Neural crest cell (in vitro differentiated cells): ENCODE data around the gene RAB11FIP4. TPM values are rescaled to one million over a fixed set of nuclear protein-coding genes. Genes with fewer than 3 reads are reported as not detected.

Experiments used
- DNase-seq: peaks from one replicate; pipeline ENCODE4 v3.0.0; 2021; ENCODE audit warnings: low read depth, mixed read lengths, low spot score
- H3K27ac Mint-ChIP-seq: one replicate; pipeline ENCODE4 v1.8.0; 2021; ENCODE audit warnings: mild to moderate bottlenecking, mixed read lengths; ENCODE audit not compliant: unreplicated experiment
- H3K27me3 Mint-ChIP-seq: 2 replicates; pipeline ENCODE4 v1.8.0; 2021; ENCODE audit warnings: low read depth, mild to moderate bottlenecking, mixed read lengths
- H3K36me3 Mint-ChIP-seq: 2 replicates; pipeline ENCODE4 v1.8.0; 2021; ENCODE audit warnings: low read depth, mild to moderate bottlenecking, mixed read lengths
- H3K4me1 Mint-ChIP-seq: 2 replicates; pipeline ENCODE4 v1.8.0; 2021; ENCODE audit warnings: mixed read lengths
- H3K4me3 Mint-ChIP-seq: one replicate; pipeline ENCODE4 v1.8.0; 2021; ENCODE audit warnings: mild to moderate bottlenecking, mixed read lengths
- H3K9me3 Mint-ChIP-seq: 2 replicates; pipeline ENCODE4 v1.8.0; 2021; ENCODE audit warnings: mixed read lengths
- CTCF ChIP-seq: fragments of 200-600 bp; sonication (generic); conservative IDR thresholded peaks from 2 replicates; pipeline ENCODE4 v1.5.0; 2021; ENCODE audit warnings: antibody characterized with exemption, mild to moderate bottlenecking
- total RNA-seq: library from RNA; stranded (reverse); gene quantifications from 2 replicates; pipeline ENCODE4 v1.2.1, GENCODE V29; 2021

The RAB11FIP4 gene
- total RNA-seq, 1 donor from 2014 or later = 7.4 TPM

DNA sequence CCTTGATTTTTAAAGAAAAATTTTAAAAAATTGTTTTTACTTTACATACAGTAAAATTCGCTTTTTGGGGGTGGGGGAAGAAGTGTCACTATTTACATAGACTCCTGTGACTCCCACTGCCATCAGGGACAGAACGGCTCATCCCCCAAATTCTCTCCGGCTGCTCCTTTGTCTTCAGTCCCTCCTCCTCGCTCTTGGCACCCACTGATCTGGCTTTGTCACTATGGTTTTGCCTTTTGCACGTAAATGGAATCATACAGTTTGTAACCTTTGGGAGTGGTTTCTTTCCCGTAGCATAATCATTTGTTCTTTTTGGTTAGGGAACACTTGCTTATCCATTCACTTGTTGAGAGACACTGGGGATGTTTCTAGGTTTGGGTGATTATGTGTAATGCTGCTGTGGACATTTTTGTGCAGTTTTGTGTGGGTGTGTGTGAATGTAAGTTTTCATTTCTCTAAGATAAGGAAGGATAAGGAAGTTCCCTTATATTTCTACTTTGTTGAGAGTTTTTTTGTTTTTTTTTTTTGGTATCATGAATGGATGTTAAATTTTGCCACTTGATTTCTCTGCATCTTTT is 27.4 kb downstream of the RAB11FIP4 start:
- no peak for DNase-seq
- Mint-ChIP-seq H3K27ac (peak overlapping the region; percentile 79), H3K36me3 (no peaks in the 10 kb centered on the region), H3K27me3 (peaks cover 48% of the 10 kb centered on the region), H3K4me1 (peaks cover 28% of the 10 kb centered on the region), H3K9me3 (no peaks in the 10 kb centered on the region), H3K4me3 (no peak overlapping the region)
- TF ChIP-seq CTCF = no peak

GRCh38 chr17:31422443-31422842 is 31.0 kb downstream of the RAB11FIP4 start:
- Mint-ChIP-seq H3K9me3 (no peaks in the 10 kb centered on the region), H3K36me3 (no peaks in the 10 kb centered on the region), H3K4me3 (no peak overlapping the region), H3K27ac (no peak overlapping the region), H3K27me3 (peaks cover 18% of the 10 kb centered on the region), H3K4me1 (peaks cover 10% of the 10 kb centered on the region)
- TF ChIP-seq CTCF = no peak
- DNase-seq = no peak

GRCh38 chr17:31424944-31425281 is 33.4 kb downstream of the RAB11FIP4 start:
- no peak for TF ChIP-seq CTCF
- H3K9me3 Mint-ChIP-seq = no peaks in the 10 kb centered on the region
- no peak for DNase-seq
- H3K27ac Mint-ChIP-seq = no peak overlapping the region
- peaks cover 6% of the 10 kb centered on the region for H3K4me1 Mint-ChIP-seq
- H3K4me3 Mint-ChIP-seq = no peak overlapping the region
- no peaks in the 10 kb centered on the region for H3K36me3 Mint-ChIP-seq
- H3K27me3 Mint-ChIP-seq = peaks cover 8% of the 10 kb centered on the region

DNA sequence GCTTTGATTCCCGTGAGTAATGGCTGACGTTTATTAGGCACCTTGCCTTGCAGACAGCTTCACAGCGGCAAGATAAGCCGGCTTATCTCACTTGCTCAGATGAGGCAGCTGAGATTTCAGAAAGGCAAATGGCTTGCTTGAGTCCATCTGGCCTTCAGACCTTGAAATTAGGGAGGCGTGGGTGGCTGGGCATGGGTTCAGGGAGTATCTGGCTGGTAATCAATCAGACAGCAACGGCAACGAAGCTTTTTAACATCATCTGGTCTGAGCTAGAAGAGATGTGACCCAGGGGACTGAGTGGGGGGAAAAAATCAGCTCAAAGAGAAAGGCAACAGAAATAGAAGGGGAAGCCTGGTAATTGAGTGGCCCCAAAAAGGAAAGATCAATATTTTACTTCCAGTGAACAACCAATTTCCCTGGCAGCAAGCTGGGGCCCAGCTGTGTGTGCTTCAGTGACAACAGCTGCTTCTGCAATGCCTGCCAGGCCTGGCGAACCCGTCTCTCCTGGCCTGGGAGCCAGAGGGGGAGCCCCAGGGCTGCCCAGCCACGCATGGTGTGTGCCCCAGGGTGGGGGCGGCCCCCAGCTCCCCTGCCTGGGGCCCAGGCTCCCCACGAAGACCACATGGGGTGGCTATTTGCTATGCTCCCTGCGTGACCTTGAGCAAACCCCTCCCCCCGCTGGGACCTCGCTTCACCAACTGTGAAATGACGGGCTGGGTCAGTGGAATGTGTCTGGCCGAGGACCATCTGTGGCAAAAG is 34.0 kb downstream of the RAB11FIP4 start:
- no peak overlapping the region for H3K4me3 Mint-ChIP-seq
- H3K27me3 Mint-ChIP-seq = peaks cover 9% of the 10 kb centered on the region
- H3K27ac Mint-ChIP-seq = no peak overlapping the region
- TF ChIP-seq CTCF = no peak
- no peaks in the 10 kb centered on the region for H3K36me3 Mint-ChIP-seq
- DNase-seq = no peak
- H3K9me3 Mint-ChIP-seq = no peaks in the 10 kb centered on the region
- peaks cover 6% of the 10 kb centered on the region for H3K4me1 Mint-ChIP-seq

GRCh38 chr17:31427684-31428083 is 36.2 kb downstream of the RAB11FIP4 start:
- Mint-ChIP-seq H3K9me3 (no peaks in the 10 kb centered on the region), H3K4me1 (peaks cover 26% of the 10 kb centered on the region), H3K27ac (no peak overlapping the region), H3K4me3 (no peak overlapping the region), H3K27me3 (peaks cover 20% of the 10 kb centered on the region), H3K36me3 (no peaks in the 10 kb centered on the region)
- no peak for DNase-seq
- TF ChIP-seq CTCF = no peak
